Measurements from ENCODE around the gene TEDC2. TPM values are rescaled to one million over a fixed set of nuclear protein-coding genes. Genes with fewer than 3 reads are reported as not detected.
A peak's percentile ranks its signal among the peaks of the same experiment; 100 is the strongest.

TEDC2 gene
- total RNA-seq, 1 experiment from 2014 or later: 28.2 TPM

DNA sequence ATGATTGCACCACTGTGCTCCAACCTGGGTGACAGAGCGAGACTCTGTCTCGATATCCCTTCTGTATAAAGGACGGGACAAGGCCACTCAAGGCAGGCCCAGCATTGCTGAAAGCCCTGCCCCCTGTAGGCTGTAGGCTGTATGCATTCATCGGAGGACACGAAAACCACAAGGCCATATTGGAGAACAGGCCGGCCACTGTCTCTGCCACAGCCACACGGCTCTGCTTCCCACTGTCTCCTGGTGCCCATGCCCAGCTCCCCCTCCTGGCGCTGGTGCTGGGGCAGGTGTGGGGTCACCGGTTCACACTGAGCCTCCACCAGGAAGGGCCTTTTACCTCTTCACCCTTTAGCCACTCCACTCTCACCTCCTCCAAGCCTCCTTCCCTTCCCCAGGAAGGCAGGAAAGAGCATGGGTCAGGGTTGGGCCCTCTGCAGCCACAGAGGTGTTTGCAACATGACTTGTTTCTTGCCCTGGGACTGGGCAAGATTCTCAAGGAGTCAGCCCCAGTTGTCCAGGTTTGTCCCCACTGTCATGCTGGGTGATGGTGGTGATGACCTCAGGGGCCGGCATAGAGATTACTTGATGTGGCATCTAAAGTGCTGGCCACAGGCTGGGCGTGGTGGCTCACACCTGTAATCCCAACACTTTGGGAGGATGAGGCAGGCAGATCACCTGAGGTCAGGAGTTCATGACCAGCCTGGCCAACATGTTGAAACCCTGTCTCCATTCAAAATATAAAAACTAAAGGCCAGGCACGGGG, 5.9 kb downstream of the TEDC2 start:
- peaks cover 8% of the 10 kb centered on the region for H3K4me1 Mint-ChIP-seq (ENCODE audit: low read depth, unreplicated experiment)
- TF ChIP-seq, protein P1, sequence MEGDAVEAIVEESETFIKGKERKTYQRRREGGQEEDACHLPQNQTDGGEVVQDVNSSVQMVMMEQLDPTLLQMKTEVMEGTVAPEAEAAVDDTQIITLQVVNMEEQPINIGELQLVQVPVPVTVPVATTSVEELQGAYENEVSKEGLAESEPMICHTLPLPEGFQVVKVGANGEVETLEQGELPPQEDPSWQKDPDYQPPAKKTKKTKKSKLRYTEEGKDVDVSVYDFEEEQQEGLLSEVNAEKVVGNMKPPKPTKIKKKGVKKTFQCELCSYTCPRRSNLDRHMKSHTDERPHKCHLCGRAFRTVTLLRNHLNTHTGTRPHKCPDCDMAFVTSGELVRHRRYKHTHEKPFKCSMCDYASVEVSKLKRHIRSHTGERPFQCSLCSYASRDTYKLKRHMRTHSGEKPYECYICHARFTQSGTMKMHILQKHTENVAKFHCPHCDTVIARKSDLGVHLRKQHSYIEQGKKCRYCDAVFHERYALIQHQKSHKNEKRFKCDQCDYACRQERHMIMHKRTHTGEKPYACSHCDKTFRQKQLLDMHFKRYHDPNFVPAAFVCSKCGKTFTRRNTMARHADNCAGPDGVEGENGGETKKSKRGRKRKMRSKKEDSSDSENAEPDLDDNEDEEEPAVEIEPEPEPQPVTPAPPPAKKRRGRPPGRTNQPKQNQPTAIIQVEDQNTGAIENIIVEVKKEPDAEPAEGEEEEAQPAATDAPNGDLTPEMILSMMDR (IDR thresholded peaks at IDR 0.05; ENCODE audit: unreplicated experiment): no peak
- H3K27ac Mint-ChIP-seq (ENCODE audit: unreplicated experiment): no peak overlapping the region
- intact Hi-C loops (cut with micrococcal nuclease; ENCODE audit: unreplicated experiment): no loop called here
- CTCF ChIA-PET: no interaction called here
- H3K36me3 Mint-ChIP-seq (ENCODE audit: insufficient read depth, unreplicated experiment): peaks cover 35% of the 10 kb centered on the region
- H3K27me3 Mint-ChIP-seq (ENCODE audit: unreplicated experiment): peaks cover 22% of the 10 kb centered on the region
- BruUV-seq (replicated peaks): no TSS peak
- H3K4me3 Mint-ChIP-seq (ENCODE audit: low read depth, unreplicated experiment): no peak overlapping the region
- no peak for DNase-seq
- no peaks in the 10 kb centered on the region for H3K9me3 Mint-ChIP-seq (ENCODE audit: low read depth, unreplicated experiment)

DNA sequence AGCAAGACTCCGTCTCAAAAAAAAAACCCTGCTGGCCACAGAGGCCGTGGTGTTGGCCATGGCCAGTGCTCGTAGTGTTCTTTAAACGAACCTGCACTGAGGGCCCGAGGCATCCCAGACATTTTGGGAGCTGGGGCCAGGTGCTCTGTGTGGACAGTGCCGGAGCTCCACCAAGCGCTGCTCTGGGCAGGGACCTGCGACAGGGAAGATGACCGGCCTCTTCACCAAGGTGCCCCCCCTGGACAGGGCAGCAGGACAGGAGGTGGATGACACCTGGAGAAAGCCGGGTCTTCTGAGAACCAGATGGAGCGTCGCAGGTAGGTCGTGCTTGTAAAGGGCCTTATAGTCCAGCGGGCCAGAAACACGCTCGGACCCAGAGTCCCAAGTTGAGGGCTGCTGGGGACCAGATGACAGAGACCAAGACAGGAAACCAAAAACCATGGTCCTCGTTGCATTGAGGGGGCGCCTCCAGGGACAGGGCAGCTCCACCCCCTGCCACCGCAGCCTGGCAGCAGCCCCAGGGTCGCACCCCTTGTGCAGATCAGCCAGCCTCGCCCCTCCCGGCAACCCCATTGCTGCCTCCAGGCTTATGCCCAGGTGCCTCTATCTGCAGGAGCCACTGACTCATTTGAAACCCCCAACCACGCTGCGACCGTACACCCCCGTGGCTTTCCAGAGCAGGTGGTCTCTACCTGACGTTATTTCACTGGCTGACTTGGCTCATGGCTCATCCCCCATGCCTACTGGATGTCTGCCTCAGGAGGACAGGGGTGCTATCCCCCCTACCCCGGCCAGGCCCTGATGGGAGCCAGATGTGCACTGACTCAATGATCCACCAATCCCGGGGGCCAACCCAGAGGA, 7.0 kb downstream of the TEDC2 start:
- H3K4me1 Mint-ChIP-seq (ENCODE audit: low read depth, unreplicated experiment): peaks cover 8% of the 10 kb centered on the region

DNA sequence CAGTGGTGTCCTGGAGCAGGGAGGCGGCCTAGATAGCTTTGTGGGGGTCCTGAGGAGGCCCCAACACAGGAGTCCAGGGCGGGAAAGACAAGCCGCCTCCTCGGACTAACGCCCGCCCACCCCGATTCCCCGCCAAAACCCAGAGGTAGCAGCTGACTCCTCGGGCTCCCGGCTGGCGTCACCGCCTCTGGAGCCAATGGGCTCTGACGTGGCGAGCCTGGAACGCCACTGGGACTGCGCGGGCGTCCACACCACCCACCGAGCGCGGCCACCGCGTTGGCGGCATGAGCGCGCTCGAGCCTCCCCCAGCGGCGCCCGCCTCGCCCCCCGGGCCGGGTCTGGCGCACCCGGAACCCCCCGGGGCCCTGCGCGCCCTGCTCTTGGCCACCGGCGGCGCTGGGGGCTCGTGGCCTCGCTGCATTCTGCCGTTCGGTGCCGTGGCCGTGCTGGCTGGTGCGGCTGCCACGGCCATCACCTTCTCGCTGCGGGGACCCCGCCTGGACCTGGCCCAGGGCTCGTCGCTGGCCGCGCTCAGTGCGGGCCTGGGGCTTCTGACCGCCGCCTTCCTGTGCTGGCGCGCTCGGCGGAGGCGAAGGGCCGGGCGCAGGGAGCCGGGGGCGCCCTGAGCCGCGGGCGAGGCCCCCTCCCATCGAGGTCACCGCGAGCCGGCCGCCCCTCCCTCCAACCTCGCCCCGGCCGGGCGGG, 7.8 kb downstream of the TEDC2 start:
- peak; percentile 64 for DNase-seq
- CTCF ChIA-PET: interaction anchor here (0.6 to 1.0 kb wide), 3 partner anchors 8 to 219 kb away, joined by 3 to 6 read pairs (median 4); partner anchors contain the start of gene TEDC2
- Mint-ChIP-seq H3K27me3 (ENCODE audit: unreplicated experiment) (peaks cover 33% of the 10 kb centered on the region), H3K27ac (ENCODE audit: unreplicated experiment) (no peak overlapping the region), H3K4me1 (ENCODE audit: low read depth, unreplicated experiment) (peaks cover 8% of the 10 kb centered on the region), H3K9me3 (ENCODE audit: low read depth, unreplicated experiment) (no peaks in the 10 kb centered on the region), H3K36me3 (ENCODE audit: insufficient read depth, unreplicated experiment) (peaks cover 32% of the 10 kb centered on the region), H3K4me3 (ENCODE audit: low read depth, unreplicated experiment) (peak overlapping the region; percentile 74)
- intact Hi-C loops (cut with micrococcal nuclease; ENCODE audit: unreplicated experiment): no loop called here
- BruUV-seq (replicated peaks): no TSS peak
- TF ChIP-seq, protein P1 (IDR thresholded peaks at IDR 0.05; ENCODE audit: unreplicated experiment): no peak

More for the DNA sequence above, 7.0 kb downstream of the TEDC2 start:
- intact Hi-C loops (cut with micrococcal nuclease; ENCODE audit: unreplicated experiment): no loop called here
- TF ChIP-seq, protein P1 (IDR thresholded peaks at IDR 0.05; ENCODE audit: unreplicated experiment): no peak
- peaks cover 25% of the 10 kb centered on the region for H3K27me3 Mint-ChIP-seq (ENCODE audit: unreplicated experiment)
- H3K27ac Mint-ChIP-seq (ENCODE audit: unreplicated experiment): no peak overlapping the region
- CTCF ChIA-PET: no interaction called here
- BruUV-seq (replicated peaks): no TSS peak
- no peaks in the 10 kb centered on the region for H3K9me3 Mint-ChIP-seq (ENCODE audit: low read depth, unreplicated experiment)
- H3K36me3 Mint-ChIP-seq (ENCODE audit: insufficient read depth, unreplicated experiment): peaks cover 32% of the 10 kb centered on the region
- peak overlapping the region; percentile 74 for H3K4me3 Mint-ChIP-seq (ENCODE audit: low read depth, unreplicated experiment)
- DNase-seq: no peak

DNA sequence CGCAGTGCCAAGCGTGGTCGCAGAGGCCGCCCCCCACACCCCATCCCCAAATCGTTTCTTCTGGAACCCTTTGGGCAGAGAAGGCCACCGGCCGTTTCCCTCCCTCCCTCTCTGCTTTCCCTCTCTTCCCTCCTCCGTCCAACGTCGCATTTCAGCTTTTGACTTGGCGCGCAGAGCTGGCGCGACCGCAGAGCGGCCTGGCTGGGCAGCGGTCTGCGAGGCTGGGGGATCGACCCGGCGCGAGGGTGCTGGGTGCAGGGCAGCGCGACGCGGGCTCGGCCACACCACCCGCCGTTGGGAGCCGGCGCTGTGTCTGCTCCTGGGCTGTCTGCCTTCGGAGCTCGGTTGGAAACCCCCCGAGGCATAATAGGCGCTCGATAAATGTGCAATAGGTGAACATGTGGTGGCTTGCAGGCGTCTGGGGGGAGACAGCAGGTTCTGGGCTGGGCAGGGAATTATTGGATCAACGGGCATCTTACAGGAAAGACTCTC, 8.4 kb downstream of the TEDC2 start:
- Mint-ChIP-seq H3K27ac (ENCODE audit: unreplicated experiment) (no peak overlapping the region), H3K9me3 (ENCODE audit: low read depth, unreplicated experiment) (no peaks in the 10 kb centered on the region), H3K4me3 (ENCODE audit: low read depth, unreplicated experiment) (peak overlapping the region; percentile 74), H3K4me1 (ENCODE audit: low read depth, unreplicated experiment) (peaks cover 13% of the 10 kb centered on the region), H3K36me3 (ENCODE audit: insufficient read depth, unreplicated experiment) (peaks cover 38% of the 10 kb centered on the region), H3K27me3 (ENCODE audit: unreplicated experiment) (peaks cover 39% of the 10 kb centered on the region)
- intact Hi-C loops (cut with micrococcal nuclease; ENCODE audit: unreplicated experiment): no loop called here
- peak; percentile 43 for DNase-seq
- BruUV-seq (replicated peaks): no TSS peak
- TF ChIP-seq, protein P1 (IDR thresholded peaks at IDR 0.05; ENCODE audit: unreplicated experiment): no peak
- CTCF ChIA-PET: interaction anchor here (0.6 to 1.0 kb wide), 3 partner anchors 8 to 219 kb away, joined by 3 to 6 read pairs (median 4); partner anchors contain the start of gene TEDC2

All from Calu3 (cell line).